Measurements from ENCODE around the gene ZNF205. TPM values are rescaled to one million over a fixed set of nuclear protein-coding genes. Genes with fewer than 3 reads are reported as not detected.

ZNF205 gene
- total and polyA plus RNA-seq, 4 experiments from 2014 or later = 0.20 TPM; not detected in 3

GRCh38 chr16:3129137-3130131, 17.0 kb downstream of the ZNF205 start:
- Histone ChIP-seq H3K27me3 (ENCODE audit: insufficient read depth, low read length) (no peaks in the 10 kb centered on the region), H3K36me3 (ENCODE audit: insufficient read depth, low read length) (no peaks in the 10 kb centered on the region), H3K9me3 (ENCODE audit: control insufficient read depth in 1 of 2, low read length in 2 of 2) (no peaks in the 10 kb centered on the region), H3K27ac (ENCODE audit: low read depth, low read length) (peak overlapping the region; percentile 46), H3K4me3 (ENCODE audit: low read length in 2 of 2) (peak overlapping the region; percentile 56 to 64), H3K4me1 (ENCODE audit: insufficient read depth, low read length) (peaks cover 52% of the 10 kb centered on the region)
- H3K27me3 Mint-ChIP-seq = no peaks in the 10 kb centered on the region
- H3K4me3 Mint-ChIP-seq = peak overlapping the region; percentile 88 to 95 (median 94)
- H3K36me3 Mint-ChIP-seq = peaks cover 4 to 10% of the 10 kb centered on the region in 2 donors
- DNase-seq = peak; percentile 89 to 92 (median 90)
- ChIA-PET CTCF (ENCODE audit: partially characterized antibody) (interaction anchor here (0.7 to 13.2 kb wide), 35 partner anchors 8 to 153 kb away, joined by 3 to 376 read pairs (median 8); partner anchors contain the start of genes HCFC1R1, IL32, THOC6 and ZNF205), POLR2A (ENCODE audit: partially characterized antibody) (interaction anchor here (0.8 to 7.7 kb wide), 30 partner anchors 9 to 272 kb away, joined by 3 to 146 read pairs (median 6); partner anchors contain the start of genes HCFC1R1, IL32, PKMYT1 and THOC6)
- H3K4me1 Mint-ChIP-seq = peaks cover 26 to 70% (median 42%) of the 10 kb centered on the region in 4 donors
- H3K27ac Mint-ChIP-seq = peak overlapping the region; percentile 83 to 96 (median 89)
- intact Hi-C loops (cut with micrococcal nuclease) = loop anchor here (1.0 kb wide), 6 partner anchors 29 to 126 kb away; no protein-coding TSS in a partner anchor
- H3K9me3 Mint-ChIP-seq = no peaks in the 10 kb centered on the region

DNA sequence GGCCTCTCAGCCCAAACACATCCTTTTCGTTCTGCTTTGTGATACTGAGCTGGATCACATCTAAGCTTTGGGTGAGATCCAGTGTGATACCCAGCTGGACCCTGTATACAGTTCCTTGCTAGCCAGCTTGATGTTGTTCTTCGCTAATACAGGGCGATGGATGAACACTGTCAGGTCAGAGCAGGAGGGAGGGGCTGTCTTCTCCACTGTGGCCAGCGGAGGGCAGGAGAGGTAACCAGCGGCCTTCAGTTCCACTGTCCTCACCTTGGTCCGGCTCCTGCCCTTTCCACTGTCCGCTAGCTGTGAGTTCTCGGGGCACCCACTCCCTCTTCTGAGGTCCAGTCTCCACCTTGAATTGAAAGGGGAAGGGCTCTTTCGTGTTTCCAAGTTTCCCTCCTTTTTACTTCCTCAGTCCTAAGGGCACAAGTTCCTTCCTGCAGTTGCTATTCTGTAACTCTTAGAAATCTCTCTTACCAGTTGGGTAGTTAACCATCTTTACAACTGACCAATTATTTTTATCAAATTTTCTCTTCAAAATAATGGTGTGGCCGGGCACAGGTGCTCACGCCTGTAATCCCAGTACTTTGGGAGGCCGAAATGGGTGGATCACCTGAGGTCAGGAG, 19.5 kb downstream of the ZNF205 start:
- Mint-ChIP-seq H3K27ac (peak overlapping the region in 6 of 7 donors; percentile 3 to 78 (median 41)), H3K27me3 (no peaks in the 10 kb centered on the region), H3K4me3 (peak overlapping the region in 4 of 8 donors; percentile 4 to 16 (median 10)), H3K9me3 (no peaks in the 10 kb centered on the region), H3K36me3 (peaks cover 4 to 19% of the 10 kb centered on the region in 2 donors), H3K4me1 (peaks cover 23 to 64% (median 42%) of the 10 kb centered on the region in 4 donors)
- Histone ChIP-seq H3K36me3 (ENCODE audit: insufficient read depth, low read length) (no peaks in the 10 kb centered on the region), H3K4me1 (ENCODE audit: insufficient read depth, low read length) (peaks cover 55% of the 10 kb centered on the region), H3K4me3 (ENCODE audit: low read length in 2 of 2) (no peak overlapping the region), H3K27me3 (ENCODE audit: insufficient read depth, low read length) (no peaks in the 10 kb centered on the region), H3K9me3 (ENCODE audit: control insufficient read depth in 1 of 2, low read length in 2 of 2) (no peaks in the 10 kb centered on the region), H3K27ac (ENCODE audit: low read depth, low read length) (no peak overlapping the region)
- POLR2A ChIA-PET (ENCODE audit: partially characterized antibody) = interaction anchor here (1.0 to 10.2 kb wide), 8 partner anchors 18 to 111 kb away, joined by 3 to 146 read pairs (median 8); partner anchors contain the start of gene ZSCAN10
- intact Hi-C loops (cut with micrococcal nuclease) = no loop called here
- DNase-seq = peak in 1 of 5 donors; percentile 29
- CTCF ChIA-PET (ENCODE audit: partially characterized antibody) = interaction anchor here (0.7 to 13.2 kb wide), 14 partner anchors 14 to 131 kb away, joined by 3 to 376 read pairs (median 13); partner anchors contain the start of genes IL32 and ZSCAN10

DNA sequence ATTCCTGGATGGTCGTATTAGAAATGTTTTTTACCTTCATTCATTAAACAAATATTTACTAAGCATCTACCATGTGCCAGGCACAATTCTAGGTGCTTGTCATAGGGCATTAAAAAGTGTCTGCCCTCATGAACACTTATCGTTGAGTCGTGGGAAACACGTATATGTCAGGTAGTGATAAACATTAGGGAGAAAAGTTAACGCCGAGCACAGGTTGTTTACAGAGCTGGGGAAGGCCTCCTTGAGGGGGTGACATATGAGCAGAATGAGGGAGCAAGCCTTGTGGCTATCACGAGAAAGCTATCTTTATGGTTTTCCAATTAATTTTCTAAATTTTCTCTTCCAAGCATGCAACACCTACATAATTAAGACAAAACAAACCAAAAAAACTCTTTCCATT, 21.5 kb downstream of the ZNF205 start:
- ChIA-PET POLR2A (ENCODE audit: partially characterized antibody) (interaction anchor here (0.5 to 10.2 kb wide), 34 partner anchors 8 to 367 kb away, joined by 3 to 123 read pairs (median 8); partner anchors contain the start of genes CLUAP1, HCFC1R1, IL32 and MMP25), CTCF (ENCODE audit: partially characterized antibody) (interaction anchor here (0.7 to 13.2 kb wide), 11 partner anchors 9 to 130 kb away, joined by 3 to 376 read pairs (median 5); partner anchors contain the start of genes IL32 and ZSCAN10)
- Histone ChIP-seq H3K27me3 (ENCODE audit: insufficient read depth, low read length) (no peaks in the 10 kb centered on the region), H3K9me3 (ENCODE audit: control insufficient read depth in 1 of 2, low read length in 2 of 2) (no peaks in the 10 kb centered on the region), H3K36me3 (ENCODE audit: insufficient read depth, low read length) (peaks cover 4% of the 10 kb centered on the region), H3K4me3 (ENCODE audit: low read length in 2 of 2) (peak overlapping the region; percentile 69 to 97), H3K27ac (ENCODE audit: low read depth, low read length) (peak overlapping the region; percentile 93), H3K4me1 (ENCODE audit: insufficient read depth, low read length) (peaks cover 36% of the 10 kb centered on the region)
- H3K9me3 Mint-ChIP-seq = no peaks in the 10 kb centered on the region
- peaks cover 4 to 29% of the 10 kb centered on the region in 2 donors for H3K36me3 Mint-ChIP-seq
- H3K4me3 Mint-ChIP-seq = peak overlapping the region; percentile 93 to 99 (median 98)
- DNase-seq = no peak
- H3K4me1 Mint-ChIP-seq = peaks cover 17 to 54% (median 31%) of the 10 kb centered on the region in 4 donors
- H3K27ac Mint-ChIP-seq = peak overlapping the region; percentile 94 to 99 (median 99)
- intact Hi-C loops (cut with micrococcal nuclease) = loop anchor here (1.0 kb wide), 6 partner anchors 10 to 149 kb away; partner anchors contain the start of gene ZNF263
- no peaks in the 10 kb centered on the region for H3K27me3 Mint-ChIP-seq

GRCh38 chr16:3134338-3135125, 22.1 kb downstream of the ZNF205 start, which contains the start of gene ZNF213:
Gene ZNF213 (plus strand): TSS chr16:3135029. CDS start chr16:3137281, 2,252 bp downstream.
- H3K9me3 ChIP-seq (ENCODE audit: control insufficient read depth in 1 of 2, low read length in 2 of 2) = no peaks in the 10 kb centered on the region
- ChIA-PET CTCF (ENCODE audit: partially characterized antibody) (interaction anchor here (0.7 to 13.2 kb wide), 14 partner anchors 10 to 131 kb away, joined by 3 to 376 read pairs (median 4); partner anchors contain the start of genes IL32 and ZSCAN10), POLR2A (ENCODE audit: partially characterized antibody) (interaction anchor here (0.5 to 10.2 kb wide), 46 partner anchors 9 to 1353 kb away, joined by 3 to 123 read pairs (median 5); partner anchors contain the start of genes CLUAP1, HCFC1R1, IL32 and MMP25)
- Mint-ChIP-seq H3K4me3 (peak within 1 kb of the TSS; percentile 93 to 99 (median 98)), H3K27ac (peak within 1 kb of the TSS; percentile 94 to 99 (median 99)), H3K36me3 (peaks cover 7 to 31% of the 10 kb centered on the region in 2 donors), H3K4me1 (peaks cover 15 to 47% (median 26%) of the 10 kb centered on the region in 4 donors), H3K9me3 (no peaks in the 10 kb centered on the region), H3K27me3 (no peaks in the 10 kb centered on the region)
- intact Hi-C loops (cut with micrococcal nuclease) = loop anchor here (1.0 kb wide), 6 partner anchors 10 to 149 kb away; partner anchors contain the start of gene ZNF263
- peak within 1 kb of the TSS; percentile 89 to 97 for H3K4me3 ChIP-seq (ENCODE audit: low read length in 2 of 2)
- H3K27me3 ChIP-seq (ENCODE audit: insufficient read depth, low read length) = no peaks in the 10 kb centered on the region
- DNase-seq = peak; percentile 92 to 98 (median 96)
- H3K36me3 ChIP-seq (ENCODE audit: insufficient read depth, low read length) = peaks cover 8% of the 10 kb centered on the region
- peaks cover 31% of the 10 kb centered on the region for H3K4me1 ChIP-seq (ENCODE audit: insufficient read depth, low read length)
- peak within 1 kb of the TSS; percentile 93 for H3K27ac ChIP-seq (ENCODE audit: low read depth, low read length)

- peaks cover 8% of the 10 kb centered on the region for H3K36me3 ChIP-seq (ENCODE audit: insufficient read depth, low read length)
- peaks cover 24% of the 10 kb centered on the region for H3K4me1 ChIP-seq (ENCODE audit: insufficient read depth, low read length)
- Mint-ChIP-seq H3K4me1 (peaks cover 10 to 42% (median 21%) of the 10 kb centered on the region in 4 donors), H3K36me3 (peaks cover 3 to 29% of the 10 kb centered on the region in 2 donors), H3K27me3 (no peaks in the 10 kb centered on the region), H3K4me3 (peak overlapping the region; percentile 87 to 99 (median 96)), H3K9me3 (no peaks in the 10 kb centered on the region), H3K27ac (peak overlapping the region; percentile 86 to 94 (median 92))
- intact Hi-C loops (cut with micrococcal nuclease) = no loop called here
- CTCF ChIA-PET (ENCODE audit: partially characterized antibody) = interaction anchor here (0.5 to 13.2 kb wide), 13 partner anchors 15 to 1268 kb away, joined by 3 to 376 read pairs (median 5); partner anchors contain the start of genes IL32 and ZSCAN10
- POLR2A ChIA-PET (ENCODE audit: partially characterized antibody) = interaction anchor here (0.7 to 10.2 kb wide), 41 partner anchors 8 to 1353 kb away, joined by 3 to 123 read pairs (median 6); partner anchors contain the start of genes CLUAP1, HCFC1R1, IL32 and MMP25
- no peaks in the 10 kb centered on the region for H3K27me3 ChIP-seq (ENCODE audit: insufficient read depth, low read length)
- H3K9me3 ChIP-seq (ENCODE audit: control insufficient read depth in 1 of 2, low read length in 2 of 2) = no peaks in the 10 kb centered on the region
- no peak for DNase-seq
- H3K27ac ChIP-seq (ENCODE audit: low read depth, low read length) = peak overlapping the region; percentile 73
- H3K4me3 ChIP-seq (ENCODE audit: low read length in 2 of 2) = peak overlapping the region; percentile 88 to 89
Measured at GRCh38 chr16:3135126-3135715, 22.8 kb downstream of the ZNF205 start.

Measured in CD4-positive, alpha-beta memory T cell (primary cell).